Activated B cell treated with CpG ODN at 0.5 μM for 24 hours (primary cell): Measurements from ENCODE around the gene SPEF2. TPM values are rescaled to one million over a fixed set of nuclear protein-coding genes. Genes with fewer than 3 reads are reported as not detected.

Experiments
- ATAC-seq: fragments of 200-7000 bp; cut with Tn5 transposase; one replicate; pipeline ENCODE4 v1.10.0; 2021; ENCODE audit warnings: low read depth, mild to moderate bottlenecking, moderate library complexity
- CTCF ChIA-PET: fragments of 350-600 bp; sonication (Branson Sonifier 250); formaldehyde crosslinking; loops from one replicate; lab custom pipeline; 2021; ENCODE audit warnings: antibody characterized with exemption; lab: Charles Lee
- POLR2A ChIA-PET: fragments of 350-600 bp; sonication (Branson Sonifier 250); formaldehyde crosslinking; loops from one replicate; lab custom pipeline; 2021; ENCODE audit warnings: antibody characterized with exemption; lab: Charles Lee
- DNase-seq: peaks from one replicate; pipeline ENCODE4 v3.0.0; 2022
- H3K27ac Mint-ChIP-seq: one replicate; pipeline ENCODE4 v1.8.0; 2020; ENCODE audit warnings: mixed read lengths
- H3K27me3 Mint-ChIP-seq: one replicate; pipeline ENCODE4 v1.8.0; 2021; ENCODE audit warnings: mixed read lengths
- H3K36me3 Mint-ChIP-seq: one replicate; pipeline ENCODE4 v1.8.0; 2021; ENCODE audit warnings: low read depth, mixed read lengths
- H3K4me1 Mint-ChIP-seq: one replicate; pipeline ENCODE4 v1.8.0; 2021; ENCODE audit warnings: mixed read lengths
- H3K4me3 Mint-ChIP-seq: one replicate; pipeline ENCODE4 v1.8.0; 2020; ENCODE audit warnings: mild to moderate bottlenecking, mixed read lengths
- H3K9me3 Mint-ChIP-seq: one replicate; pipeline ENCODE4 v1.8.0; 2020; ENCODE audit warnings: mixed read lengths
- CTCF ChIP-seq: fragments of 200-600 bp; IDR thresholded peaks from one replicate; pipeline ENCODE4 v1.8.0; 2022; ENCODE audit warnings: antibody characterized with exemption, mild to moderate bottlenecking
- intact Hi-C: fragments of 100-400 bp; cut with micrococcal nuclease; formaldehyde crosslinking; loops from one replicate; pipeline ENCODE4 v1.15.1; 2024
- total RNA-seq: library from RNA; stranded (reverse); gene quantifications from 2 replicates; pipeline ENCODE4 v1.2.3, GENCODE V29; 2022

The SPEF2 gene
- total RNA-seq, 1 donor from 2014 or later, result 2.4 TPM

- H3K36me3 Mint-ChIP-seq, result no peaks in the 10 kb centered on the region
- CTCF ChIA-PET, result no interaction called here
- H3K27ac Mint-ChIP-seq, result no peak overlapping the region
- no peak overlapping the region for H3K4me3 Mint-ChIP-seq
- no peak for TF ChIP-seq CTCF
- no peaks in the 10 kb centered on the region for H3K9me3 Mint-ChIP-seq
- POLR2A ChIA-PET, result no interaction called here
- ATAC-seq (no peak), DNase-seq (no peak)
- intact Hi-C loops, result no loop called here
- no peaks in the 10 kb centered on the region for H3K27me3 Mint-ChIP-seq
- H3K4me1 Mint-ChIP-seq, result no peaks in the 10 kb centered on the region
Observed at GRCh38 chr5:35823347-35824098, 205.9 kb downstream of the SPEF2 start.

GRCh38 chr5:35826056-35826455 is 208.4 kb downstream of the SPEF2 start:
- intact Hi-C loops, result no loop called here
- CTCF ChIA-PET, result no interaction called here
- no peak for ATAC-seq
- H3K4me3 Mint-ChIP-seq, result no peak overlapping the region
- POLR2A ChIA-PET, result no interaction called here
- no peak for TF ChIP-seq CTCF
- H3K27me3 Mint-ChIP-seq, result no peaks in the 10 kb centered on the region
- H3K36me3 Mint-ChIP-seq, result no peaks in the 10 kb centered on the region
- H3K9me3 Mint-ChIP-seq, result no peaks in the 10 kb centered on the region
- no peak for DNase-seq
- no peak overlapping the region for H3K27ac Mint-ChIP-seq
- no peaks in the 10 kb centered on the region for H3K4me1 Mint-ChIP-seq

GRCh38 chr5:35826554-35826953 is 208.9 kb downstream of the SPEF2 start:
- no peak for DNase-seq
- ChIA-PET CTCF (no interaction called here), POLR2A (no interaction called here)
- no peak for TF ChIP-seq CTCF
- no peak overlapping the region for H3K27ac Mint-ChIP-seq
- H3K4me3 Mint-ChIP-seq, result no peak overlapping the region
- ATAC-seq, result no peak
- no peaks in the 10 kb centered on the region for H3K9me3 Mint-ChIP-seq
- H3K27me3 Mint-ChIP-seq, result no peaks in the 10 kb centered on the region
- intact Hi-C loops, result no loop called here
- H3K36me3 Mint-ChIP-seq, result no peaks in the 10 kb centered on the region
- H3K4me1 Mint-ChIP-seq, result no peaks in the 10 kb centered on the region

- Mint-ChIP-seq H3K27ac (no peak overlapping the region), H3K27me3 (no peaks in the 10 kb centered on the region), H3K4me3 (no peak overlapping the region), H3K4me1 (no peaks in the 10 kb centered on the region), H3K9me3 (no peaks in the 10 kb centered on the region), H3K36me3 (no peaks in the 10 kb centered on the region)
- ATAC-seq (no peak), DNase-seq (no peak)
- intact Hi-C loops, result no loop called here
- CTCF ChIA-PET, result no interaction called here
- TF ChIP-seq CTCF, result no peak
- POLR2A ChIA-PET, result no interaction called here
Observed at GRCh38 chr5:35828082-35828598, 210.5 kb downstream of the SPEF2 start.

- no peaks in the 10 kb centered on the region for H3K9me3 Mint-ChIP-seq
- intact Hi-C loops, result no loop called here
- H3K36me3 Mint-ChIP-seq, result no peaks in the 10 kb centered on the region
- ATAC-seq, result no peak
- DNase-seq, result no peak
- no peaks in the 10 kb centered on the region for H3K27me3 Mint-ChIP-seq
- H3K4me1 Mint-ChIP-seq, result no peaks in the 10 kb centered on the region
- no peak overlapping the region for H3K4me3 Mint-ChIP-seq
- no peak overlapping the region for H3K27ac Mint-ChIP-seq
- CTCF ChIA-PET, result no interaction called here
- POLR2A ChIA-PET, result no interaction called here
- TF ChIP-seq CTCF, result no peak
Observed at GRCh38 chr5:35830587-35830986, 212.9 kb downstream of the SPEF2 start.
